HK-2 (cell line): ENCODE data around the gene SP3.
"Not testable (repeated sequence)": the region's sequence is repeated elsewhere in the genome, so short reads cannot be mapped to it uniquely, and the experiment has no call there.

ENCODE experiments used
- DNase-seq: peaks from one replicate; pipeline ENCODE4 v3.0.0-alpha.2; 2018; ENCODE audit not compliant: unreplicated experiment

Gene SP3

GRCh38 chr2:173891315-173892037, 73.7 kb downstream of the SP3 start:
- DNase-seq = no peak

GRCh38 chr2:173889464-173889863, 75.7 kb downstream of the SP3 start:
- not testable (repeated sequence) for DNase-seq

DNA sequence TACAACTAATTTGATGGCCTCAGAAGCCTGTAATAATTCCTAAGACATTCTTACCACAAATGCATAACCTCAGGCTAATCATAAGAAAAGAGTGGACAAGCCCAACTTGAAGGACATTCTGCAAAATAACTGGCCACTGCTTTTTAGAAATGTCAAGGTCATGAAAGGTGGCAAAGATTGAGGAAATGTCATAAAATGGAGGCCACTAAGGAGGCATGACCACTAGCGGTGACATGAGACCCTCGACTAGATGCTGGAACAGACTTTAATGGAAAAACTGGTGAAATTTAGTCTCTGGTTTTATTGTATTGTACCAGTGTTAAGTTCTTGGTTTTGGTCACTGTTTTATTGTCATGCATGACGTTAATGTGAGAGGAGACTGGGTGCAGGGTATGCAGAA, 78.6 kb downstream of the SP3 start:
- DNase-seq = no peak

DNA sequence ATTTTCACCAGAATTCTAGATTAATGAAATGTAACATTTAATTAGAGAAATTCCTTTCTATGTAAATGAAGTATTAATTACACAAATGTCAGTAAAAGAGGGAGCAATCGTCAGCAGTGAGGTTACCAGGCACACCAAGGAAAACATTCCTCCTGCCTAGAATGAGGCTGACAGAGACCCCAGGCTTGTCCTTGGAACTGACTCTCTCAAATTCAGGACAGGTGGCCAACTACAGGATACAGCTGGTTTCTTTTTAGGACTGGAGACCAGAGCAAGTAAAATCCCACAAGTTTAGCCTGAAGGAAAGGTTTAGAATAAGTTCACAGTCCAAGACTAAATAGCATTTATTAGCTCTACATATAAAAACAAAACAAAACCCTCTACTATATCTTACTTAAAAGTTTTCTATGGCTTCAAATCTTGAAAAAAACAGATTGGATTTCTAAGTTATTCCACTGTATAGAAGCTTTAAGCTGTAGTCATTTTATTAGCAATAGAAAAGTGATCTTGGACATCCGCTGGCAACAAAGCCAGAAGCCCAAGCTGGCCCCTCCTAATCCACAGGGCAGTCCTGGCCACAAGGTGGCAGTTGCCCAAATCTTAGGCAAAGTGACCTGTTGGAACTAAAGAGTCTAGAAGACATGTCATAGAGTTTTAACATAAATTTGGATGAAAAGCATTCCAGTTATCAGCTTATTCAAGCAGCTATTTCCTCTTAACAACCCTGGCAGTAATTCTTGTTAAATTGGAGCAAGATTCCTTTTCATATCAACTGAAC, 81.0 kb downstream of the SP3 start:
- peak; percentile 20 for DNase-seq

GRCh38 chr2:173881886-173882285, 83.3 kb downstream of the SP3 start:
- no peak for DNase-seq

- no peak for DNase-seq
These were observed 83.7 kb downstream of the SP3 start for GRCh38 chr2:173881461-173881860.

- no peak for DNase-seq
These were observed 84.6 kb downstream of the SP3 start for GRCh38 chr2:173880561-173880960.

DNA sequence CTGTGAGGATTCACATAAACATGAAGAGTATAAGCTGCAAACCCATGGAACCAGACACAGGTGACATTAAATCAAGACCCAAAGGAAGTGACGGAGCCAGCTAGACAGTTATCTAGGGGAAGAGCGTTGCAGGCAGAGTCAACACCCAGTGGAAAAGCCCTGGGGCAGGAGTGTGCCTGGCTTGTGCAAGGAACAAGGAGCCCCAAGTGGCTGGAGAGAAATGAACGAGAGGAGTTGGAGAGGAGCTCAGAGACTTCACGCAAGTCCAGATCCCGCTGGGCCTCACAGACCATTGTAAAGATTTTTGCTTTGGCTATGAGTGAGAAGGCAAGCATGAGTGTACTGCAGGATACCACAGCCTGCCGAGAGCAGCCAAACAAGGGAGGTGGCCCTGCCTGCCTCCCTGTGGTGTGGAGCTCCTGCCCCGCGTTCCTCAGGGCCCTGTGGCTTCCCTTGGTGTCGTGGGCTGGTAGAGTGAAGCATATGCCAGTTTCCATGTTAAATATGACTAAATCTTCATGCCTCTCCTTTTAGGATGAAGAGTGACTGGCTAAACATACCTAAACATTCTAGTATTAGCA, 88.2 kb downstream of the SP3 start:
- DNase-seq = no peak

GRCh38 chr2:173874894-173875237, 90.3 kb downstream of the SP3 start:
- peak; percentile 35 for DNase-seq

DNA sequence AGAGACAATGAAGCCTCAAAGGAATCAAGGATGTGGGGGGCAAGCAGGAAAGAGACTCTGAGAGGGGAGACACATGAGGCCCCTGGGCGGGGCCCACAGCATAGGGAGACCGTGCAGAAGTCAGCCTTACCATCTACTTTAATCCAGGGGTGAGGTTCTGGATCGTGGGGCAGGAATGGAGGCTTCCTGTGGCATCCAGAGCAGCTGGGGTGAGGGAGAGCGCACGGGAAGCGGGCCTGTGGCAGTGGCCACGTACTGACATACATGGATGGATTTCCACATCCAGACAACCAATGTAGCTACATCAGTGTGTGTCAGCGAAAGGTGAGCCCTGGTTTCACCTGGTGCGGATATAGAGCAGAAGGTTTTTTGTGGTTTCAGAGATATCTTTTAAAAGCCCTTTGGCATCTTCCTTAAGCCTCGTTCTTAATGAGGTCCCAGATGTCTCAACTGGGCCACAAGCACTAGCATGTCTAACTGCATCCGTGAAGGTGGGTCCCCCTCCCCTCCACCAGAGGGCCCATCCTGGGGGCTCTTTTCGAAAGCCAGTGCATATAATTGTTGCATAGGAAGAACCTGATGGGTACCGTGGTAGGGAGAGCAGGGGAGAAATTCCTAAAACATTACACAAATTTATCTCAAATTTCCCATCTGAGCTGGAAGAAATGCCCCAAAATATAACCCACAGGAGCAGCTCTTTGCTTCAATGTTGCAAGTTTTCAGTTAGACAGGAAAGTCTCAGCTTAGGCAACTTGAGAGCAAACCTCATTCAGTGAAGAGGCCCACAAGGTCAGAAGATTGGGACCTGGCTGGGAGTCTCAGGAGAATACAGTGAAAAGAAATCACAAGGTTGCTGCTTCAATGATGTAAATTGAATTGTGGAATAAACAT, 90.9 kb downstream of the SP3 start:
- DNase-seq = no peak

DNA sequence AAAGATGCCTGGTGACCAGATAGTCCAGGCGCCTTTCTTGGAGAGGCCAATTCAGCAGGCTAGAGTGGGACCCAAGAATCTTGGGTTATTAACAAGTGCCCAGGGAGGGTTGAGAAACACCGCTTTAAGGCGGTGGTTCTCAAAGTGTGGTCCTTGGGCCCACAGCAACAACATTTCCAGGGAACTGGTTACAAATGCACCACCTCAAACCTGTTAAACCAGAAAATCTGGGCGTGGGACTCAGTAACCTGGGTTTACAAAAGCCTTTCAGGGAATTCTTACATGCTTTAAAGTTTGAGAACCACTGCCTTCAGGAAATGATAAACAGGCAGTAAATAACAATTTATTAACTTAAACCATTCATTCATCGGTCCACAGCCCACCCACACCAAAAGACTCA, 92.5 kb downstream of the SP3 start:
- DNase-seq = no peak

- no peak for DNase-seq
These were observed 95.6 kb downstream of the SP3 start for GRCh38 chr2:173869244-173870229.

DNA sequence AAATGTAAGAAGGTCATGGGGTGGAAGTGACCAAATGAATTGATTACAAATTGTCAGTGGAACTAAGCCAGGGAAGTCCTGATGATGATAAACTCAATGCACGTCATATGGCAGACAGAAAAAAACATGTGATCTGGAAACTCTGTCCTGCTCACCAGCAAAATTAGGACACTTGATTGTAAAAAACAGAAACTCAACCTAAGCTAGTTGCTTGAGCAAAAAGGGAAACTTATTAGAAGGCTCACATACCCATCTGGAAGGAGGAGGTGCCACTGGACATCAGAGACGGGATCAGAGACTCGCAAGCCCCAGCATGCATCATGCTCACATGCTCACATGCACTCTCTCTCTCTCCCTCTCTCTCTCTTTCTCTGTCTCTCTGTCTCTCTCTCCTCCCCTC, 96.8 kb downstream of the SP3 start:
- no peak for DNase-seq

GRCh38 chr2:173866874-173867618, 98.1 kb downstream of the SP3 start:
- DNase-seq = no peak

DNA sequence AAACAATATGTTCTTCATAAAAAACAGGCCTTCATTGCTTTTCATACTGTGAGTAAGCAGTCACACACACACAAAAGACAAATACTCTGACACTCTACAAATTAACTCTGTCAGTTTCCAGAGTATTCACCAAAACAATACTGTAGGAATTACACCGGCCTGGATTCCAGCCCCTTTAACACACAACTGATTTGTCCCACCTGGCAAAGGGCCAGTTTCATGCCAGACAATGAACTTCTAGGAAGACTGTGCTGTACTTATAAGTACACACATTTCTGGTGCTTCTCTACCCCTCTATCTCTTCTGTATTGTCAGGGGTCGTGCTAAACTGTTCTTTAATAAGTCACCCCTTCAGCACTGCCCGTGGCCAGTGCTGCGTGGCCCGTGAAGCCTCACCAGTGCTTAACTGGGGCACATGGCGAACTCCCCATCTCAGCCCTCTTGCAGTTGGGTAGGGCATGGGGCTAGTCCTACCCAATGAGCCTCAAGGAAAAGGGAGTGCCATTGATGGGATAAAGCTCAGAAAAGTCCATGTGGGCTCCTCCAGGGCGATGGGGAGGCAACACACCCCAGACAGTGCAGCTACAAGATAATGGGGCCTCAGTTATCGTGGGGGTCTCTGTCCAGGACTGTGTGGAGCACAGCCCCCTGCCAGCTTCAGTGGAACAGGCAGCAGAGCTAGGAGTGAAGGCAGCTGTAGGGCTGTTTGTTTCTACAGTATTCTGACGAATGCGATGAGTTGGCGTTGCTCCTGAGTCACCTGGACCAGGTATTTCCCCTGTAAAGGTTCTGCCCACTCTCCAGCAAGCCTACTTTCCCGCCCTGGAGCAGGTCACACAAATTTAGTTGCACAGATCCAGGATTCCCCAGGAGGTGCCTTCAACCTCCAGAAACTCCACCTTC, 99.0 kb downstream of the SP3 start:
- no peak for DNase-seq

DNA sequence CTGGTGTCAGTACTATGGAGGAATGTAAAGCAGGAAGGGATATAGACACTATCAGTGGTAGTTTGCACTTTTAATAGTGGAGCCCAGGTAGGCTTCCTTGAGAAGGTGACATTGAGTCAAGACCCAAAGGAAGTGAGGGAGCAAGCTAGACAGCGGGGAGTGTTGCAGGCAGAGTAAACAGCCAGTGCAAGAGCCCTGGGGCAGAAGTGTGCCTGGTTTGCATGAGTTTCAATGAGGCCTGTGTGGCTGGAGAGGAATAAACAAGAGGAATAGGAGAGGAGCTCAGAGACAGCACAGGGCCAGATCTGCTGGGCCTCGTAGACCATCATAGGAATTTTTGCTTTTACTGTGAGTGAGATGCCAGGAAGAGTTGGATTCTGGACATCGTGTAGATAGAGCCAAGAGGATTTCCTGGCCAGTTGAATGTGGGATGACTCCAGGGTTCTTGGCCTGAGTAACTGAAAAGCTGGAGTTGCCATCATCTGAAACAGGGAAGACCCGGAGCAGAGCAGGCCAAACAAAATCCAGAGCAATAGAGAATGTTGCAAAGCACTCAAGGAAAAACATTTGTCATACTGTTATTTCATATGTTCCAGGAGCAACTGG, 102.5 kb downstream of the SP3 start:
- no peak for DNase-seq

DNA sequence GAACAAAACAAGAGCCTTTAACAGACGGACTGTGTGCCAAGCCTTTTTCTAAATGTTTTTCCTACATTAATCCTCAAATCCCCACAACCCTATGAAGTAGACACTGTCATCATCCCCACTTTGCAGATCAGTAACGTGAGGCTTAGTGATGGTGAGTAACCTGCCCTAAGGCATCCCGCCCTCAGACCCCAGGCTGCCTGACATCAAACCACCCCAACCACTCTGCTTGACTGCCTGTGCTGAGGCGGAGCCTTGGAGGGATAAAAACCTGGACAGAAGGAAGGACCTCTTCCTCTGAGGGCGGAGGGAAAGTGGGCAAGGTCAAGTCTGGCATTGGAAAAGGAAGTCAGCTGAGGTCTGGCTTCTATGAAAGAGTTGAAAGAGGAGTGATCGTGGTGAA, 104.6 kb downstream of the SP3 start:
- DNase-seq = no peak

DNA sequence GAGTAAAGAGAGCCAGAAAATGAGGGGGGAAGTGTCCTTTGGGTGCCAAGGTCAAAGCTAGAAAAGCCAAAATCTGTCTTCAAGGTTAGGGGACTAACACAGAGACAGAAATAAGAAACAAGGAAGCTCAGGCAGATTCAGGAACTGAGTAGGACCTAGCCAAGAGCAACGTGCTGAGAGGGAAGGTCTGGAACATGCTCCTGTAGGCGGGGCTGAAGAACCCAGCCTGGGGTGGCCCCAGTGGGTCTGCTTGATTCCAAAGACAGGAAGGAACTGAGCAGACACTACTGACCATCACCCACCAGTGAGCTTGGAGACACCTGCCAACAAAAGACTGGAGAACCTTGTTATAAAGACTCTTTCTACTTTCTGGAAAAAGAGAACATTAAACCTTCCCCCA, 105.1 kb downstream of the SP3 start:
- DNase-seq = no peak

GRCh38 chr2:173858291-173858731, 106.9 kb downstream of the SP3 start:
- DNase-seq = peak; percentile 16
